GM18520 (cell line): ENCODE data around the gene C9orf57.
"Not testable (repeated sequence)": the region's sequence is repeated elsewhere in the genome, so short reads cannot be mapped to it uniquely, and the experiment has no call there.

Experiments used
- ATAC-seq: cut with Tn5 transposase; IDR thresholded peaks from one replicate; pipeline ENCODE4 v1.9.1; 2021; ENCODE audit not compliant: unreplicated experiment

Gene C9orf57

DNA sequence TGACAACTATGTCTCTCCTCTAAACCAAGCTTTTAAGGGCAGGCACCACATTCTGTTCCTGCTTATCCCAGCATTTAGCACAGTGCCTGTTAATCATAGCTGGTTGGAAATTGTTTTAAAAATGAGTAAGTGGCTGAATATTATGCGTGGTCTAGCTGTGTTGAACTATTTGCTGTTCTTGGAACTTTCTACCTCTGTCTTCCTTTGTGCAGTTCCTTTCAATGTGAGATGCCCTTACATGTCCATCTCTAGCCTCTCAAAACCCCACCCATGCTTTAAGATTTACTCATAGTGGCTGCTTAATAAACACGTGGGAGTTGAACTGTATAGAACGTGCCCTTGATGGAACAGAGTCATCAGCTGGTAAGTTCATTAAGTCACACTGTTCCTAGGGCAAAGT, 34.5 kb downstream of the C9orf57 start:
- no peak for ATAC-seq

DNA sequence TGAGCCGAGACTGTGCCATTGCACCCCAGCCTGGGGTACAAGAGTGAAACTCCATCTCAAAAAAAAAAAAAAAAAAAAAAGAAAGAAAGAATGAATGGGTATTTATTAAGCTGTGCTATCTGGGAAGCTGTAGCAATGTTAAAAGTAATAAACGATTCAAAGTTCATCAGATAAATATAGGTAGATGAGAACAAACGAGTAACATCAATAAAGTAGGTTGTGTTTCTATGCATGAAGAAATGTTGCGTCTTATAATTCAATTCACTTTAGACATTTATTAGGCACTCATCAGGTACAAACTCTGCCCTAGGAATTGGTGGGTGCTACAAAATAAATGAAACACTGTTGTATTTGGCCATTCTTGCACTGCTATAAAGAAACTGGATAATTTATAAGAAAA, 36.8 kb downstream of the C9orf57 start:
- ATAC-seq: no peak

DNA sequence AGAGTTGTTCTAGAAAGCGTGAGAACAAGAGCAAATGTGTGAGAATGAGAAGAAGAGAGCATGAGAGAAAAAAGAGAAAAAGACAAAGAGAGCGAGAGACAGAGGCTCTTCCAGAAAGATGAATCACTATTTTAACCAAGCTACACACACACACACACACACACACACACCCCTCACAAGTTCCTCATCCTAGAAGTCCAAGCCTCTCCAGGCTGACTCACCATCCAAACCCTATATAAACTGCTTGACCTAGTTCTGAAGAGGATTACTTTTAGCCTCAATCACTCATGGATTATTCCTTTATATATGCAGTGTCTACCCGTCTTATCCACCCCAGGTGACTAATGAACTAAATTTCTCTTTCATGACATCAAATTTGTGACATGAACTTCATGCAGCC, 37.6 kb downstream of the C9orf57 start:
- no peak for ATAC-seq

DNA sequence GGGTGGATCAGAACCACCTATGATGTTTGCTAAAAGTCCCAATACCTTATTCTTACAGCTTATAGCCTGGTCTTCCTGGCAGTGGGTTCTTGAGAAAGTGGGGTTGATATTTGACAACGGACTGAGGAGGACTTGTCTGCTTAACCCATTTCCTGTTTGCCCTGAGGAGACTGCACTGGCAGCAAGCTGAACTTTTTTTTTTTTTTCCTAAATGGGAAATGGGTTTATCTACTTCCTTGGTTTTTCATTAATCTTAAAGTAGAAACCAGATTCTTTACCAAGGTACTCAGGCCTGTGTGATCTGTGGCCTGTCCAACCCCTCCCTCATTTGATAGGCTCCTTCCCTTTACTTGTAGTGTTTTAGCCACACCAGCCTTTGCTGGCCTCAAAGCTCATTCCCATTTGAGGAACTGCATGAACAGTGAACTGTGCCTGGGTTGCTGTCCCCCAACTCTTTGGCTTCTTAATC, 47.1 kb downstream of the C9orf57 start:
- no peak for ATAC-seq

DNA sequence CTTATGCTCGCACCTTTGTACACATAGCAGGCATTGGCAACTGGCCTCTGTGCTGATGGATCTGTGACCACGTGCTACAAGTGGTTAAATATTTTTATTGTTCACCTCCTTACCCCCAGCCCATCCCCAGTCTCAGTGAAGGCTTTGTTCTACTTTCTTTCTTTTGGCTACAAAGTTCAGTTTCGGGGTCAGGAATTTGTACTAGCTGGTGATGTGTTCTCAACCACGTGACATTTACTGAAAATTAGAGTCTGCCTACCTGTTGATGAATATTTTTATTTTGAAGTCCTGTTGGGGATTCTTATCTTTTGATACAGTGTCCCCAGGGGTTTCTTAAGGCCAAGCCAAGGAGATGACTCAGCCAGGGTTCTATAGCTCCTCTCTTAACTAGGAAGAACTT, 47.8 kb downstream of the C9orf57 start:
- ATAC-seq: no peak

DNA sequence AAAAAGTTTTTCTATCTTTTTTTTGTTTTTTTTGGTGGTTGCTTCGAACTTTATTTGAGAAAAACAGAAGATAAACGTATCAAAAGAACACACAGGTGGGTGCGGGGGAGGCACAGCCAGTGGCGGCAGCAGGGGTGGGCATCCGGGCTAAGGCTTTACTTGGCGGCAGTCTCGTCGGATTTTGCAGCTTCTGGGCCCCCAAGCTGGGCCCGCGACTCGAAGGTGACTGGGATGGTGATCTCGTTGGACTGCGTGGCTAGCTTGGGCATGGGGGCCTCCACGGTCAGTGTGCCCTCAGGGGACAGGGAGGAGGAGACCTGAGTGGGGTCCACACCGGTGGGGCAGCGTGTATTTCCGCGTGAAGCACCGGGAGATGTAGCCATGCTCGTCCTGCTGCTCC, 52.7 kb downstream of the C9orf57 start:
- not testable (repeated sequence) for ATAC-seq

DNA sequence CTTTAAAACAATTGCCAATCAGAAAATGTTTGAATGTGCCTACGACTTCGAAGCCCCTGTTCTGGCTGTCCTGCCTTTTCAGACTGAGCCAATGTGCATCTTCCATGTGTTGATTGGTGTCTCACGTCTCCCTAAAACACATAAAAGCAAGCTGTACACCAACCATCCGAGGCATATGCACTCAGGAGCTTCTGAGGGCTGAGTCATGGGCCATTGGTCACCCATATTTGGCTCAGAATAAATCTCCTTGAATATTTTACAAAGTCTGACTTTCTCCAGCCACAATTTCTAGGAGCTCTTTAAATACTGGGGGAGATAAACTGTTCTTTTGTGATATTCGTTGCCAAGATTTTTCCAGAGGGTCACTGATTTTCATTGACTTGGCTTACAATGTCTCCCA, 53.9 kb downstream of the C9orf57 start:
- no peak for ATAC-seq

DNA sequence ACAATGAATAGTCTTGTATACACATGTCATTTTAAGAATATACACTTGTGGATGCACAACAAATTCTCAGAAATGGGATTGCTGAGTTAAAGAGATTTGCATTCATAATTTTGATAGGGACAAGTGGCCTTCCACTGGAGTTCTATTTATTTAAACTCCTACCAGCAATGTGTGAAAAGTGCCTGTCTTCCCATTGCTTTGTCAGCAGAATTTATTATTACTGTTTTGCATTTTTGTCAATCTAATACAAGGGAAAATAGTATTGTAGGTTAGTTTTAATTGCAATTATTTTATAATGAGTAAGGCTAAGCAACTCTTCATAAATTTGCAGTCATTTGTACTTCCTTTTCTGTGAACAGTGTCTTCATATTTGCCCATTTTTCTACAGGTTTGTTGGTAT, 55.0 kb downstream of the C9orf57 start:
- ATAC-seq: no peak
